NCI-H146 (cell line): ENCODE data around the gene CA12.
"Not testable (repeated sequence)": the region's sequence is repeated elsewhere in the genome, so short reads cannot be mapped to it uniquely, and the experiment has no call there.

Source experiments
- DNase-seq: peaks from one replicate; lab custom pipeline; 2025; lab: John Stamatoyannopoulos, UW

CA12 gene

GRCh38 chr15:63357061-63357460 lies 24.6 kb downstream of the CA12 start:
- no peak for DNase-seq

- no peak for DNase-seq
These were observed 26.6 kb downstream of the CA12 start for GRCh38 chr15:63354821-63355650.

- no peak for DNase-seq
These were observed 27.8 kb downstream of the CA12 start for GRCh38 chr15:63353887-63354286.

- DNase-seq, result no peak
These were observed 28.4 kb downstream of the CA12 start for GRCh38 chr15:63353261-63353660.

GRCh38 chr15:63352808-63353207 lies 28.8 kb downstream of the CA12 start:
- DNase-seq, result no peak

GRCh38 chr15:63351170-63351569 lies 30.5 kb downstream of the CA12 start:
- DNase-seq, result no peak

GRCh38 chr15:63350178-63350621 lies 31.4 kb downstream of the CA12 start:
- DNase-seq, result no peak

- no peak for DNase-seq
These were observed 32.0 kb downstream of the CA12 start for GRCh38 chr15:63349621-63350020.

- no peak for DNase-seq
These were observed 32.5 kb downstream of the CA12 start for GRCh38 chr15:63349156-63349555.

GRCh38 chr15:63348392-63348791 lies 33.3 kb downstream of the CA12 start:
- no peak for DNase-seq

GRCh38 chr15:63347074-63347857 lies 34.4 kb downstream of the CA12 start:
- peak; percentile 44 for DNase-seq

- DNase-seq, result no peak
These were observed 36.3 kb downstream of the CA12 start for GRCh38 chr15:63345391-63345752.

GRCh38 chr15:63344731-63345390 lies 36.8 kb downstream of the CA12 start:
- no peak for DNase-seq

GRCh38 chr15:63342996-63343562 lies 38.6 kb downstream of the CA12 start:
- not testable (repeated sequence) for DNase-seq

GRCh38 chr15:63341898-63342297 lies 39.7 kb downstream of the CA12 start:
- no peak for DNase-seq

GRCh38 chr15:63340878-63341277 lies 40.8 kb downstream of the CA12 start:
- no peak for DNase-seq

- DNase-seq, result peak; percentile 62
These were observed 41.3 kb downstream of the CA12 start for GRCh38 chr15:63340353-63340752.

- no peak for DNase-seq
These were observed 41.8 kb downstream of the CA12 start for GRCh38 chr15:63339836-63340235.

- DNase-seq, result peak; percentile 66
These were observed 42.5 kb downstream of the CA12 start for GRCh38 chr15:63339006-63339766.

GRCh38 chr15:63338170-63338569 lies 43.5 kb downstream of the CA12 start:
- no peak for DNase-seq

- DNase-seq, result no peak
These were observed 44.6 kb downstream of the CA12 start for GRCh38 chr15:63337046-63337445.
